Calu3 (cell line): ENCODE measurements around the gene COMMD9. TPM values are rescaled to one million over a fixed set of nuclear protein-coding genes. Genes with fewer than 3 reads are reported as not detected.
"Not testable (repeated sequence)": the region's sequence is repeated elsewhere in the genome, so short reads cannot be mapped to it uniquely, and the experiment has no call there.

Source experiments
- BruUV-seq: library from RNA; stranded (reverse); fragments of 400-500 nt; replicated peaks from 2 replicates; lab custom pipeline; 2021; lab: Mats Ljungman, UMichigan
- CTCF ChIA-PET: fragments of 300-600 bp; sonication (Branson Sonifier 250); formaldehyde crosslinking; loops from one replicate; lab custom pipeline; 2022; ENCODE audit warnings: antibody characterized with exemption; lab: Charles Lee
- DNase-seq: peaks from one replicate; pipeline ENCODE4 v3.0.0; 2022
- H3K27ac Mint-ChIP-seq: one replicate; pipeline ENCODE4 v1.8.0; 2022; ENCODE audit warnings: mixed read lengths; ENCODE audit not compliant: unreplicated experiment
- H3K27me3 Mint-ChIP-seq: one replicate; pipeline ENCODE4 v1.8.0; 2022; ENCODE audit warnings: mixed read lengths; ENCODE audit not compliant: unreplicated experiment
- H3K36me3 Mint-ChIP-seq: one replicate; pipeline ENCODE4 v1.8.0; 2022; ENCODE audit warnings: mild to moderate bottlenecking, moderate library complexity, mixed read lengths; ENCODE audit not compliant: insufficient read depth, unreplicated experiment
- H3K4me1 Mint-ChIP-seq: one replicate; pipeline ENCODE4 v1.8.0; 2022; ENCODE audit warnings: mild to moderate bottlenecking, low read depth, mixed read lengths; ENCODE audit not compliant: unreplicated experiment
- H3K4me3 Mint-ChIP-seq: one replicate; pipeline ENCODE4 v1.8.0; 2022; ENCODE audit warnings: mild to moderate bottlenecking, low read depth, moderate library complexity, mixed read lengths; ENCODE audit not compliant: unreplicated experiment
- H3K9me3 Mint-ChIP-seq: one replicate; pipeline ENCODE4 v1.8.0; 2022; ENCODE audit warnings: low read depth, mixed read lengths; ENCODE audit not compliant: unreplicated experiment
- intact Hi-C: fragments of 100-400 bp; cut with micrococcal nuclease; formaldehyde crosslinking; loops from one replicate; pipeline ENCODE4 v1.10.0; 2022; ENCODE audit not compliant: unreplicated experiment
- total RNA-seq: library from RNA; stranded (reverse); gene quantifications from 2 replicates; pipeline ENCODE4 v1.2.3, GENCODE V29; 2022
- TF ChIP-seq, protein P1 (sequence below): fragments of 200-600 bp; IDR thresholded peaks from one replicate; pipeline ENCODE4 v1.8.0; 2022; ENCODE audit warnings: antibody characterized with exemption; ENCODE audit not compliant: unreplicated experiment

COMMD9 gene
- total RNA-seq, 1 experiment from 2014 or later = 44.1 TPM

GRCh38 chr11:36328966-36329673, 39.9 kb upstream of the COMMD9 start:
- peaks cover 6% of the 10 kb centered on the region for H3K4me1 Mint-ChIP-seq
- H3K36me3 Mint-ChIP-seq = no peaks in the 10 kb centered on the region
- peaks cover 3% of the 10 kb centered on the region for H3K9me3 Mint-ChIP-seq
- no peak overlapping the region for H3K4me3 Mint-ChIP-seq
- CTCF ChIA-PET = no interaction called here
- intact Hi-C loops = no loop called here
- BruUV-seq = no TSS peak
- no peak overlapping the region for H3K27ac Mint-ChIP-seq
- TF ChIP-seq, protein P1, sequence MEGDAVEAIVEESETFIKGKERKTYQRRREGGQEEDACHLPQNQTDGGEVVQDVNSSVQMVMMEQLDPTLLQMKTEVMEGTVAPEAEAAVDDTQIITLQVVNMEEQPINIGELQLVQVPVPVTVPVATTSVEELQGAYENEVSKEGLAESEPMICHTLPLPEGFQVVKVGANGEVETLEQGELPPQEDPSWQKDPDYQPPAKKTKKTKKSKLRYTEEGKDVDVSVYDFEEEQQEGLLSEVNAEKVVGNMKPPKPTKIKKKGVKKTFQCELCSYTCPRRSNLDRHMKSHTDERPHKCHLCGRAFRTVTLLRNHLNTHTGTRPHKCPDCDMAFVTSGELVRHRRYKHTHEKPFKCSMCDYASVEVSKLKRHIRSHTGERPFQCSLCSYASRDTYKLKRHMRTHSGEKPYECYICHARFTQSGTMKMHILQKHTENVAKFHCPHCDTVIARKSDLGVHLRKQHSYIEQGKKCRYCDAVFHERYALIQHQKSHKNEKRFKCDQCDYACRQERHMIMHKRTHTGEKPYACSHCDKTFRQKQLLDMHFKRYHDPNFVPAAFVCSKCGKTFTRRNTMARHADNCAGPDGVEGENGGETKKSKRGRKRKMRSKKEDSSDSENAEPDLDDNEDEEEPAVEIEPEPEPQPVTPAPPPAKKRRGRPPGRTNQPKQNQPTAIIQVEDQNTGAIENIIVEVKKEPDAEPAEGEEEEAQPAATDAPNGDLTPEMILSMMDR = no peak
- DNase-seq = no peak
- peaks cover 24% of the 10 kb centered on the region for H3K27me3 Mint-ChIP-seq

DNA sequence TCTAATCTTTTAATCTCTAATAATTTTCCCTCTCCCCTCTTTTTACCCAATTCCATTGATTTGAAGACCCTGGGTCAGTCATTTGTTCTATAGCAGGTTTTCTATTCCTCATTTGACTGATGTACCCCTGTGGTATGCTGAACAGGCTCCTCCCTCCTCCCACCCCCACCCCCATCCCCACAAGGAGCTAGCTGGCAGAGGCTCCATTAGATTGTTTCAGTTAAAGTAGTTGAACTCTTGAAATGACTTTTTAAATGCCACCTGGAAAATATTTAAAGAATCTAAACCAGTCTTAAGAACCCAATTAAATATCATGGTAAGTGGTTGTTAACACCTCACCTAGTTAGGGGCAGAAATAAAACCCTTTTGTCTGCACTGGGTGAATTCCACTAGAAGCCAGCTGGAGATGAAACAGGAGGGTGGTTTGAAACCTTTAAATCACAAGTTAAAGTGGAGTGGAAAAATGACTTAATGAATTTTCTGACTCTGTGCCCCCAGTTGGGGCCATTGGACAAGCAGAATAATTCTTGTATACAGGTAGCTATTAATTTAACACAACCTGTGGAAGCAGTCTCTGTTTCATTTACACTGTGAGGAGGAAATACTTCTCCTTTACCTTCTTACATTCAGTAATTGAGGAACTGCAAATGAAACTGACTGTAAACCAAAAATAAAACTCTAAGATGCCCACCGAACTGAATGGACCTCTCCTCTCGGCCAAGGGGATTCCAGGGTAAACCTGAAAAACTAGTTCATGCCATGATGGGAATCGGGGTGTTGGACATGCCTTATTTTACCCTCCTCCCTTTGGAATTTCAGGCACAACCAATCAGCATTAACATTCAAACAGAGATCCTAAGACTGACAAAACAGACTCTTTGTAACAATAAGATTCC, 37.5 kb upstream of the COMMD9 start:
- Mint-ChIP-seq H3K4me1 (peaks cover 6% of the 10 kb centered on the region), H3K36me3 (no peaks in the 10 kb centered on the region), H3K27ac (no peak overlapping the region), H3K9me3 (no peaks in the 10 kb centered on the region), H3K27me3 (peaks cover 15% of the 10 kb centered on the region), H3K4me3 (no peak overlapping the region)
- no peak for DNase-seq
- intact Hi-C loops = no loop called here
- CTCF ChIA-PET = no interaction called here
- BruUV-seq = no TSS peak
- TF ChIP-seq, protein P1 = no peak

DNA sequence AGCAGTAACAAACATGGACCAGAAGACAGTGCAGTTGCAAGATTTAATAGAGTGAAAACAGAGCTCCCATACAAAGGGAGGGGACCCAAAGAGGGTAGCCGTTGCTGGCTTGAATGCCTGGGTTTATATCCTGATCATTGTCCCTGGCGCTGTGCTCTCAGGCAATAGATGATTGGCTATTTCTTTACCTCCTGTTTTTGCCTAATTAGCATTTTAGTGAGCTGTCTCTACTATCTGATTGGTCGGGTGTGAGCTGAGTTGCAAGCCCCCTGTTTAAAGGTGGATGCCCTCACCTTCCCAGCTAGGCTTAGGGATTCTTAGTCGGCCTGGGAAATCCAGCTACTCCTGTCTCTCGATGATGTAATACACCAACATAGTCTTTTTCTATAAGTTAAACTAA, 36.2 kb upstream of the COMMD9 start:
- BruUV-seq, intact Hi-C loops, H3K4me3 Mint-ChIP-seq, H3K9me3 Mint-ChIP-seq, H3K27ac Mint-ChIP-seq, H3K4me1 Mint-ChIP-seq, H3K36me3 Mint-ChIP-seq, DNase-seq: not testable (repeated sequence)
- peaks cover 14% of the 10 kb centered on the region for H3K27me3 Mint-ChIP-seq
- CTCF ChIA-PET = interaction anchor here (0.7 kb wide), 2 partner anchors 14 to 87 kb away, joined by 3 to 4 read pairs; no protein-coding TSS in a partner anchor

- H3K27me3 Mint-ChIP-seq = peaks cover 14% of the 10 kb centered on the region
- H3K4me3 Mint-ChIP-seq, H3K9me3 Mint-ChIP-seq, H3K27ac Mint-ChIP-seq, BruUV-seq, DNase-seq, intact Hi-C loops, H3K4me1 Mint-ChIP-seq, H3K36me3 Mint-ChIP-seq: not testable (repeated sequence)
- CTCF ChIA-PET = interaction anchor here (0.7 kb wide), 1 partner anchor 14 kb away, joined by 3 read pairs; no protein-coding TSS in a partner anchor
Observed at GRCh38 chr11:36324956-36325355, 35.7 kb upstream of the COMMD9 start.

- no peaks in the 10 kb centered on the region for H3K36me3 Mint-ChIP-seq
- TF ChIP-seq, protein P1 = no peak
- no TSS peak for BruUV-seq
- intact Hi-C loops = no loop called here
- no peak overlapping the region for H3K4me3 Mint-ChIP-seq
- peaks cover 61% of the 10 kb centered on the region for H3K27me3 Mint-ChIP-seq
- H3K4me1 Mint-ChIP-seq = peaks cover 12% of the 10 kb centered on the region
- no peak overlapping the region for H3K27ac Mint-ChIP-seq
- DNase-seq = no peak
- H3K9me3 Mint-ChIP-seq = no peaks in the 10 kb centered on the region
- CTCF ChIA-PET = no interaction called here
Observed at GRCh38 chr11:36317992-36318391, 28.8 kb upstream of the COMMD9 start.
